Neural crest cell (in vitro differentiated cells): ENCODE results near the gene FAM221B. TPM values are rescaled to one million over a fixed set of nuclear protein-coding genes. Genes with fewer than 3 reads are reported as not detected.

Experiments used
- DNase-seq: peaks from one replicate; pipeline ENCODE4 v3.0.0; 2021; ENCODE audit warnings: low read depth, mixed read lengths, low spot score
- H3K27ac Mint-ChIP-seq: one replicate; pipeline ENCODE4 v1.8.0; 2021; ENCODE audit warnings: mild to moderate bottlenecking, mixed read lengths; ENCODE audit not compliant: unreplicated experiment
- H3K27me3 Mint-ChIP-seq: 2 replicates; pipeline ENCODE4 v1.8.0; 2021; ENCODE audit warnings: low read depth, mild to moderate bottlenecking, mixed read lengths
- H3K36me3 Mint-ChIP-seq: 2 replicates; pipeline ENCODE4 v1.8.0; 2021; ENCODE audit warnings: low read depth, mild to moderate bottlenecking, mixed read lengths
- H3K4me1 Mint-ChIP-seq: 2 replicates; pipeline ENCODE4 v1.8.0; 2021; ENCODE audit warnings: mixed read lengths
- H3K4me3 Mint-ChIP-seq: one replicate; pipeline ENCODE4 v1.8.0; 2021; ENCODE audit warnings: mild to moderate bottlenecking, mixed read lengths
- H3K9me3 Mint-ChIP-seq: 2 replicates; pipeline ENCODE4 v1.8.0; 2021; ENCODE audit warnings: mixed read lengths
- CTCF ChIP-seq: fragments of 200-600 bp; sonication (generic); conservative IDR thresholded peaks from 2 replicates; pipeline ENCODE4 v1.5.0; 2021; ENCODE audit warnings: antibody characterized with exemption, mild to moderate bottlenecking
- total RNA-seq: library from RNA; stranded (reverse); gene quantifications from 2 replicates; pipeline ENCODE4 v1.2.1, GENCODE V29; 2021

FAM221B gene
- total RNA-seq, 1 donor from 2014 or later = 0.19 TPM

- Mint-ChIP-seq H3K27me3 (no peaks in the 10 kb centered on the region), H3K27ac (no peak overlapping the region), H3K36me3 (no peaks in the 10 kb centered on the region), H3K9me3 (no peaks in the 10 kb centered on the region), H3K4me3 (peak overlapping the region; percentile 56), H3K4me1 (peaks cover 31% of the 10 kb centered on the region)
- TF ChIP-seq CTCF = no peak
- no peak for DNase-seq
Measured at GRCh38 chr9:35792826-35793225, 35.7 kb downstream of the FAM221B start.

- Mint-ChIP-seq H3K9me3 (no peaks in the 10 kb centered on the region), H3K27me3 (no peaks in the 10 kb centered on the region), H3K36me3 (no peaks in the 10 kb centered on the region), H3K27ac (no peak overlapping the region), H3K4me1 (peaks cover 31% of the 10 kb centered on the region), H3K4me3 (peak overlapping the region; percentile 25)
- no peak for TF ChIP-seq CTCF
- DNase-seq = no peak
Measured at GRCh38 chr9:35792024-35792813, 36.3 kb downstream of the FAM221B start.

GRCh38 chr9:35791297-35791921 is 37.1 kb downstream of the FAM221B start, which contains the start of gene NPR2:
Gene NPR2 (plus strand): TSS chr9:35791591. CDS start chr9:35792409, 818 bp downstream.
- Mint-ChIP-seq H3K36me3 (no peaks in the 10 kb centered on the region), H3K27ac (peak within 1 kb of the TSS; percentile 53)

GRCh38 chr9:35790385-35791296 is 37.9 kb downstream of the FAM221B start:
- peak; percentile 70 for DNase-seq
- peaks cover 27% of the 10 kb centered on the region for H3K4me1 Mint-ChIP-seq
- H3K27ac Mint-ChIP-seq = peak overlapping the region; percentile 53
- no peaks in the 10 kb centered on the region for H3K36me3 Mint-ChIP-seq
- H3K9me3 Mint-ChIP-seq = no peaks in the 10 kb centered on the region
- H3K27me3 Mint-ChIP-seq = no peaks in the 10 kb centered on the region
- TF ChIP-seq CTCF = peak; percentile 91
- peak overlapping the region; percentile 90 for H3K4me3 Mint-ChIP-seq

More at GRCh38 chr9:35791297-35791921, 37.1 kb downstream of the FAM221B start, which contains the start of gene NPR2:
- peak; percentile 23 for DNase-seq
- Mint-ChIP-seq H3K4me3 (peak within 1 kb of the TSS; percentile 90), H3K27me3 (no peaks in the 10 kb centered on the region), H3K4me1 (peaks cover 27% of the 10 kb centered on the region), H3K9me3 (no peaks in the 10 kb centered on the region)
- TF ChIP-seq CTCF = no peak

- Mint-ChIP-seq H3K36me3 (no peaks in the 10 kb centered on the region), H3K4me1 (peaks cover 21% of the 10 kb centered on the region), H3K27me3 (no peaks in the 10 kb centered on the region), H3K4me3 (peak overlapping the region; percentile 90), H3K27ac (no peak overlapping the region), H3K9me3 (no peaks in the 10 kb centered on the region)
- TF ChIP-seq CTCF = no peak
- DNase-seq = no peak
Measured at GRCh38 chr9:35790025-35790384, 38.5 kb downstream of the FAM221B start.
